Left hindlimb (tissue), 1 donor: ENCODE results near the gene DAG1.
"Not testable (repeated sequence)": the region's sequence is repeated elsewhere in the genome, so short reads cannot be mapped to it uniquely, and the experiment has no call there.

Experiments
- DNase-seq: peaks from one replicate; pipeline ENCODE4 v3.0.0-alpha.2; 2018

The DAG1 gene

DNA sequence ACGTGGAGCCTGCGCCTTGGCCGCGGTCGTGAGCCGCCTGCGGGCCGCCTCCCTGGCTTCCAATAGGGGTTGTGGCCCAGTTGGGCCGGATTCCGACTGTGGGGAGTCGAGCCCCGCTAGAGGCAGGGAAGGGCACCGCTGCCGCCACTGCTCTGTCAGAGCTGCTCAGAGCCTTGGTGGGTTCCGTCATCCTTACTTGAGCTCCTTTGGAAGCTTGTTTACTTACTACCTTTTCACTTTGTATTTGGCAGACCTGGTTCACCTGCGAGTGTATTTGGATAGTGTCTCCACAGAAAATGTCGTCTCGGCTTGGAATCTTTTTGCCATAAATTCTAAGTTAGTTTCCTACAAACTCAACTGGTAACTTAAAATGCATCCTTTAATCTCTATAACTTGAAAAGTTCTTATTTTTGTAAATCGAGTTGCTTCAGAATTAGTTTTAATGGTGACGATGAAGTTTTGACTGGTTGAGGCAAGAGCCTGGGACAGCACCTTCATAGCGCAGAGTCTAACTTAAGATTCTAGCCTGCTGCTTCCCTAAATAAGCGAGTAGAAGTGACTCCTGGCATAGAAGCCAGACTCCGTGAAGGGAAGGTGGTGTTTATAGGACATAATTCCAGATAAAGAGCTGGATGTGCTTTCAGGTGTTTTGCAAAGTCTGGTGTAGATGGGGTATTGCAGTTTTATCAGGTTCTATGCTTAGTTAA, 800 bp downstream of the DAG1 start:
- DNase-seq: no peak

DNA sequence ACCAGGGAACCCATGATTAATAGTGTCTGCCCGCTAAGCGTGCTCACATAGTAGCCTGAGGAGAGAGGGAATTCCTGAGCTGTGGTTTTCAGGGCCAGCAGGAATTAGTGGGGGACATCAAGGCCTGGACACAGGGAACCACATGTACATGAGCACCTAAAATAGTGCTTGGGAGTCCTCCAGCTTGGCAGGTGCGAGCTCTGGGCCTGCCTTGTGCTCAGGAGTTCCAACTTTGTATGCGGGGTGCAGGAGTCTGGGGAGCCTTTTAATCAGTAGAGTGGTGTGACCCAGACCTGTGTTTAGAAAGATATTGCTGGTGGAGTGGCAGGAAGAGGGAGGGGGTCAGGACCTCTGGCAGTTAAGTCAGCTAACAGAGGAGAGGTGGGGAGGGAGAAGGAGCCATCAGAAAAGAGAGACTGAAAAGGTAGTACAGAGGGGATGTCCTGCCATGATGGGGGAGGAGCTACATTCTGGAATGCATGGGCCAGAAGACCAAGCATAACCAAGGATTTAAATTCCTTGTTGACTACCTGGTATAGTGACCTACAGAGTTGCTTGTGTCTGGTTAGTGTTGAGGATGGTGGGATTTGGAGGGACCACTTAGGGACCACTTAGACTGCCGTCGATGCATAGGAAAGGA, 1.9 kb downstream of the DAG1 start:
- no peak for DNase-seq

DNA sequence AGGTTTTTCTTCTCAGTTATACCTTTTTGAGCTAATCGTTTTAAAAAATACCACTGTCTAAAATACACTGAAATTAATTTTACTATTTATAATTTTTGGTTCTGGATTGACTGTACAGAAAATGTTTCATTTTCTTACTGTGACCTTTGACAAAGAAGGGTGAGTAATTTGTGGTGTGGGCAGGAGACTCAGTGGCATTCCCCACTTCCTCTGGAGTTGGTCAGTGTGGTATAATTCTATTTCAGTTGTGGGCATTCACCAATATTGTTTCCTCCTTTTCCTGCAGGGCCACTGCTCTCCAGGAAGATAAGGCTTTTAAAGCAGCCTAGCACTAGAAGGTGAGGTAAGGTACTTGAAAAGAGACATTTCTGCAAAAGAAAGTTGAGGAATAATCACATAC, 6.5 kb downstream of the DAG1 start:
- DNase-seq: no peak

DNA sequence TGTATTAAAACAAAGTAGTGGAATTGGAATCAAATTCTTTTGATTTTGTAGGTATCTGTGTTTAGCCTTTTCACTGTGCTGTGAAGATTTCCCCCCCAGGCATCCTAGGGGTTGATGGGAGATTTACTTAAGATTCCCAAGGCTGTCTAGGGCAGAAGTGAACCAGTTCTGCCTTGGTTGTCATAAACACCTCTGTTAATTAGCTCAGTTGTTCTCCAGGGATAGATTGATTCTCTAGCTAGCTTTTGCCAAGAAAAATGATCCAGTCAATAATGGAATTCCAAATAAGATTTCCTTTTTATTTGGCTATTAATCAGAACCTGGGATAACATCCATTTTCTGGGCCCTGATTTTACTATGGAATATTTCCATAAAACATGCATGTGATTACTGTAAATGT, 12.7 kb downstream of the DAG1 start:
- DNase-seq: no peak

DNA sequence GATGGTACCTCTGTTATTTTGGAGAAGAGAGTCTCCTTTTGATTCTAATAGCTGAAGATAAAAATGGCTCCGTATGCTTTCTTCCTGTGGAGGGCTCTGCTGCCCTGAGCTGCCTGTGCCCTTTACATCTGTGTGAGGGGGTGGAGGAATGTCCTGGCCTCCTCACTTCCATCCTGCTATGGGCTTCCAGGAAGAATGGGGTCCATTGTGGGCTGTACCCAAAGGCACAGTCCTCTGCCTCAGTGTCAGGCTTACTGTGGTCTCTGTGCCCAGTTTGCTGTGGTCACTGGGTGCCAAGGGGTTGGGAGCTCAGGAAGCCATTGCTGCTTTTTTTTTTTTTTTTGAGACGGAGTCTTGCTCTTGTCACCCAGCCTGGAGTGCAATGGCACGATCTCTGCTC, 14.4 kb downstream of the DAG1 start:
- DNase-seq: no peak

DNA sequence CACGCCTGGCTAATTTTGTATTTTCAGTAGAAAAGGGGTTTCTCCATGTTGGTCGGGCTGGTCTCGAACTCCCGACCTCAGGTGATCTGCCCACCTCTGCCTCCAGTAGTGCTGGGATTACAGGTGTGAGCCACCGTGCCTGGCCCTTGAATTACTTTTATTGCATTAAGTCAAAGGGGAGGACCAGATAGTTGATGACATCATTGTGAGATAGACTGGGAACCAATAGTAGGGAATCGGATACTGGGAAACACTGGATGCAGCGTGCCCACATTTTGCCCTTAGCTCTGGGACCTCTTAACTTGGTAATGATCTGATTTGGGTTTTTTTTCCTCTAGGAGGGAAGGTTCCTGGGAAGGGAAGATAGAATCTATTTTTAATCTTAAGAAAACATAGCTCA, 19.2 kb downstream of the DAG1 start:
- DNase-seq: no peak

DNA sequence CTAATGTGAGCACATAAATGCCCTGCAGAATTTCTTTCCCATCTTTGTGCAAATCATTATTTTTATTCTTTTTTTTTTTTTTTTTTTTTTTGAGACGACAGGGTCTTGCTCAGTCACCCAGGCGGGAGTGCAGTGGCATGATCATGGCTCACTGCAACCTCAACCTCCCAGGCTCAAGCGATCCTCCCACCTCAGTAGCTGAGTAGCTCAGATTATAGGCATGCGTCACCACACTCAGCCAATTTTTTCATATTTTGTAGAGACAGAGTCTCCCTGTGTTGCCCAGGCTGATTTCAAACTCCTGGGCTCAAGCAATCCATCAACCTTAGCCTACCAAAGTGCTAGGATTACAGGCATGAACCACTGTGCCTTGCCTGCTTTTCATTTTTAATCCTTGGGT, 22.9 kb downstream of the DAG1 start:
- DNase-seq: no peak

DNA sequence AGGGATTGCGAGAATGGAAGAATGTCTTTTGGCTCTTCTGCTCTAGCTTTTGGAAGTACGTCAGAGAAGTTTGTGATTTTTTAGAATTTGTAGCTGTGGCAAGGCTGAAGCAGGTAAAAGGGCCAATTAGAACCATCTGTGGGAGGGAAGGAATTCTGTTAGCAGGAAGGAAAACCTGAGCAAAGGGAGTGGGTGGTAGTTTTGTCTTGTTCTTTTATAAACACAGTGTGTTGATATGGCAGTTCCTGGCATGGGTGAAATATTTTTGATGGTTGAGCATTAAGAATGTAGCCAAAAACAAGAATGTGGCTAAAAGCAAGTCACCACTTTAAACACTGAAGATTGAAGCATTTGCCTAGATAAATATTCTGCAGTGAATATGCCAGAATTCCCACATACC, 23.8 kb downstream of the DAG1 start:
- no peak for DNase-seq

DNA sequence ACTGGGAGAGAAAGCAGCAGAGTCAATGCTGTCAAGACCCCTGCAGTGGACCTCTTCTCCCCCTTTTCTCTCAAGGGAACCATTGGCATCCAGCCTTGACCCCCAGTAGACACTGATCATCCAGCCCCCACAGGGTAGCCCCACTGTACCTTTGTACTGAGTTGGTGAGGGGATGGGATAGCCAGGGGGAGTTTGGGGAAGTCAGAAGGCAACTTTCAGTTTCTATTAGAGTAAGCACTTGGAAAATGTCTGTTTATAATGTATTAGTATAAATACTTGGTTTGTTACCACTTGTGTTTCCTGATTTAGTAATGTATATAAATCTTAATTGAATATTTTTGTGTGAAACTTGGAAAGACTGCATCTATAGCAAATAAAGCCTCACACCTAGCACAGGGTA, 25.0 kb downstream of the DAG1 start:
- DNase-seq: no peak

DNA sequence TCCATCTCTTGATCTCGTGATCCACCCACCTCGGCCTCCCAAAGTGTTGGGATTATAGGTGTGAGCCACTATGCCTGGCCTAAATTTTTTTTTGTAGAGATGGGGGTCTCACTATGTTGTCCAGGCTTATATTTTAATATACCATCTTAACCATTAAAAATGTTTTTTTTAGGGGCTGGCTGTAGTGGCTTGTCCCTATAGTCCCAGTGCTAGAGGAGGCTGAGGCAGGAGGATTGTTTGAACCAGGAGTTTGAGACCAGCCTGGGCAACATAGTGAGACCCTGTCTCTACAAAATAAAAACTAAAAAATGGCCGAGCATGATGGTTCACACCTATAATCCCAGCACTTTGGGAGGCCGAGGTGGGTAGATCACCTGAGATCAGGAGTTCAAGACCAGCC, 26.8 kb downstream of the DAG1 start:
- DNase-seq: not testable (repeated sequence)

DNA sequence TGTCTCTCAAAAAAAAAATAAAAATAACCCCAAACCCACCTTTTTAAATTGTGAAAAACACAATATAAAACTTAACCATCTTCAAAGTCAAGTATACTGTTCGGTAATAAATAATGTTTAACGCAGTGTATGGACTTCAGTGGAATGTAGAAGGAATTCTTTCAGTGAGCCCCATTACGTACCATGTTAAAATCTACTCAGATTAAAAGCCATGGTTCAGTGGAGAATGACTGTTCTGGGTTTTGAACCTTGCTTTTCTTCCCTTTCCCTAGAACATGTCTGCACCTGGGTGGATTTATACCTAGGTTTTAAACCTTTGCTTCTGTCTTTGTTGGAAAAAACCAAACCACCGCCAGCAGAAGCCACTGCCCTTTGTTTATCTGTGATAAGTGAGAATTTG, 27.5 kb downstream of the DAG1 start:
- no peak for DNase-seq

DNA sequence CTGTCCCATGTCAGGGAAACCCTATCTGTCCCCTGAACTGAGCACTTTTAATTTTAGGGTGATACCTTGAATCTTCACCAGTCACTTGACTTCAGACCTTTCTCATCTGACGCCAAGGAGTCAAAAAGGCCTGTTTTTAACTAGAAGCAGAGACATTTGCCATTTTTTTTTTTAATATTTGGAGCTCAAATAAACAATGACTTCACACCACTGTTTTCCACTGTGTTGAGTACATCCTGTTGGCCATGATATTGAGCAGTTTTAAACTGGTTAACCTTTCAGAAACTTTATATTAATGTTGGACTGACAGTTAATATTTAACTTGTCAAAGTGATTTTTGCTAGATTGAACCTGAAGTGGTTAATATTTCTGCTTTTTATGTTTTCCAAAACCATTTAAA, 28.2 kb downstream of the DAG1 start:
- no peak for DNase-seq

DNA sequence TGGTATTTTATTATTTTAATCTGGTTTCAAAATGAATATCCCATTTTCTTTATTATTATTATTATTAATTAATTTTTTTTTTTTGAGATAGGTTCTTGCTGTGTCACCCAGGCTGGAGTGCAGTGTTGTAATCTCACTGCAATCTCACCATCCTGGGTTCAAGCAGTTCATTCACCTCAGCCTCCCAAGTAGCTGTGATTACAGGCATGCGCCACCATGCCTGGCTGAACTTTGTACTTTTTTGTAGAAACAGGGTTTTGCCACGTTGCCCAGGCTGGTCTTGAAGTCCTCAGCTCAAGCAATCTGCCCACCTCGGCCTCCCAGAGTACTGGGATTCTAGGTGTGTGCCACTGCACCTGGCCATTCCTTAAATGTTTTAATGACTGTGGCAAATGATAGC, 28.6 kb downstream of the DAG1 start:
- no peak for DNase-seq

DNA sequence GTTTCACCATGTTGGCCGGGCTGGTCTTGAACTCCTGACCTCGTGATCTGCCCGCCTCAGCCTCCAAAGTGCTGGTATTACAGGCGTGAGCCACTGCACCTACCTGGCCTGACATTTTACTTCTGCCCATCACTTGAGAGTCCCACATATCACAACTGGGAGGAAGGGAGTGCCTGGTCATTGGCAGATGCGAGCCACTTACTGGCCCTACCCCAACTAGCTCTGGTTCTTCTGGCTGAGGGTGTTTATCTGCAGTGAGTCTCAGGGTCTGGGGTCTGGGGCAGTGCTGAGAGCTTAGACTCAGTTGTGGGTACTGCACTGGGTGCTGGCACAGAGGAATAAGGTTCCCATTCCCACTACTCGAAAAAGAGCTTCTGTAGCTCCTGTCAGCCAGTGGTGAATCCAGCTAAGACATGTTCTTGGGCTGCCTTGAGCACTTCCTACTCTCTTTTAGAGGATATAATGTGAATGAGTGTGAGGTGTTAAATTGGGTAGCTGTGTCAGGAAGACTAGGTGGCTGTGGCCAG, 30.2 kb downstream of the DAG1 start:
- DNase-seq: no peak

DNA sequence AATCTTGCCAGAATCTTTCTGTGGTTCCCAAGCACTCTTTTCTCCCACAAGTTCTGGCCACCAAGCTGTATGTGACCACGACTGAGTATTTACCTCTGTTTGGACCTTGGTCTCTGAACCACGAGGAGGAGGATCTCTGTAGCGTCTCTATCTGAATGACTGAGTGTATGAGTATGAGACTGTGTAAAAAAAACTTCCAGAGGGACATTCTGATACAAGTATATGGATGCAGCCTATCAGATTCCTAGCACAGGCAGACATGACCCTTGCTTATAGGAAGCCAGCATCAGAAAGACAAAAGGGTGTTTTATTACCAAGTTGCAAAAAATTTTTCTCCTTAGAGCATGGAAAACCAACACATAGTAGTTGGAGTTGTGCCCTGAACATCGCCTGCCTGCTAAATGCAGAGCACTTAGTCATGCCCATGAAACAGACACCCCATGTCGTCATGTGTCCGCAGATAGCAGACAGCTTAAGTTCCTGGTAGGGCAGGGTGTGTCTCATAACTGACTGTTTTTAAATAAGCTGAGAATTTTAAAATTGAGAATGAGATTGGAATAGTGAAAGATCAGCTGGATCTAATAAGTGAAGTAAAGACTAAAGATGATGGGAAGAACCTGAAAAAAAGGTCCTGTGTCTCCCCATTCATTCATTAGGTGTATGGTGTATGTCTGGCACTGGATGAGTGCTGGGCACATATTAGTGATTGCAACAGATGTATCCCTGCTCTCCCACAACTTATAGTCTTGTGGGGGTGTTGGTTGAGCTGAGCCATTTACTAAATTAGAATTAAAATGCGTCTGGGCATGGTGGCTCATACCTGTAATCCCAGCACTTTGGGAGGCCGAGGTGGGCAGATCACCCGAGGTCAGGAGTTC, 30.9 kb downstream of the DAG1 start:
- DNase-seq: peak; percentile 62

DNA sequence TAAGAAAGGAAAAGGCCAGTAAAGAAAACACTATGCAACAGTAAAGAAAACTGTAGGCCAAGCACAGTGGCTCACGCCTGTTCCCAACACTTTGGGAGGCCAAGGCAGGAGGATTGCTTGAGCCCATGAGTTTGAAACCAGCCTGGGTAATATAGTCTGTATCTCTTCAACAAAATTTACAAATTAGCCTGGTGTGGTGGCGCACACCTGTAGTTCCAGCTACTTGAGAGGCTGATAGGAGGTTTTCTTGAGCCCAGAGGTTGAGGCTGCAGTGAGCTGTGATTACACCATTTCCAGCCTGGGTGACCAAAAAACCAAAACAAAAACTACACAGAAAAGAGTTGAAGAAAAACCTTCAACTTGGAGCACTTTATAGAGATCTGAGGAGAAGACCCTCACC, 31.8 kb downstream of the DAG1 start:
- no peak for DNase-seq

DNA sequence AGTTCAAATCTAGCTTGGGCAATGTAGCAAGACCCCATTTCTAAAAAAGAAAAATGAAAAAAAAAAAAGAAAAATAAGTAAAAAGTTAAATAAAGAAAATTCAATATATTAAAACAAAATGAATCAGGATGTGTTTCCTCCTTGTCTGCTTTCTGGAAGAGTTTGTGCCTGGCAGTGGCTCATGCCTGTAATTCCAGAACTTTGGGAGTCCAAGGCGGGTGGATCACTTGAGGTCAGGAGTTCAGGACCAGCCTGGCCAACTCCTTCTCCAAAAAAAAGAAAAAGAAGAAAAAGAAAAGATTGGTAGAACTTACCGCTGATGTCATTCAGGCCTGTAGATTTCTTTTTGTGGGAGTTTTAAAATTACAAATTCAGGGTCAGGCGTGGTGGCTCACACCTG, 36.8 kb downstream of the DAG1 start:
- no peak for DNase-seq

DNA sequence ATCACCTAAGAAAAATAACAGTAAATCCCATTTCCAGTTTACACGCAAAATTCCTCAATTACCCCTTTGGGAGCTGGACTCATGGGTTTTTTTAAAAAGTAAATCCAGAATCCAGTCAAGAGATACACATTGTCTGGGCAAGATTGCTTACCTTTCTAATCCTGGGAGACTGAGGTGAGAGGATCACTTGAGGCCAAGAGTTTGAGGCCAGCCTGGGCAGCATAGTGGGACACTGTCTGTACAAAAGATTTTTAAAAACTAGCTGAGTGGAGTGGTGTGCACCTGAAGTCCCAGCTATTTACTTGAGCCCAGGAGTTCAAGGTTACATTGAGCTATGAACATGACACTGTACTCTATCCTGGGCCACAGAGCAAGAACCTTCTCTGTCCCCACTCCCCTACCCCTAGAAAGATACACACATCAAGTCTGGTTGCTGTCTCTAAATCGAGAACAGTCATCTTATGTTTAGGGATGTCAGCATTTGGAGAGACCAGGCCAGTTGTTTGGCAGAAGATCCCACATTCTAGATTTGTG, 39.0 kb downstream of the DAG1 start:
- no peak for DNase-seq

DNA sequence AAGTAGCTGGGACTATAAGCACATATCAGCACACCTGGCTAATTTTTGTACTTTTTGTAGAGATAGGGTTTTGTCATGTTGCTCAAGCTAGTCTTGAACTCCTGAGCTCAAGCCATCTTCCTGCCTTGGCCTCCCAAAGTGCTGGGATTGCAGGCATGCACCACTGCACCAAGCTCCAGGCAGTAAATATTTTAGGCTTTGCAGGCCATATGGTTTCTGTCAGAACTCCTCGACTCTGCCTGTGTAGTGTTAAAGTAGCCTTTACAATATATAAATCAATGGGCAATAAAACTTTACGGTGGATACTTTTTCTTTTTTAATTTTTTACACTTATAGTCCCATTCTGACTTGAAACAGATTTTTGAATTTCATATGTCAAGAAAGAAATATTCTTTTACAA, 41.6 kb downstream of the DAG1 start:
- DNase-seq: no peak

DNA sequence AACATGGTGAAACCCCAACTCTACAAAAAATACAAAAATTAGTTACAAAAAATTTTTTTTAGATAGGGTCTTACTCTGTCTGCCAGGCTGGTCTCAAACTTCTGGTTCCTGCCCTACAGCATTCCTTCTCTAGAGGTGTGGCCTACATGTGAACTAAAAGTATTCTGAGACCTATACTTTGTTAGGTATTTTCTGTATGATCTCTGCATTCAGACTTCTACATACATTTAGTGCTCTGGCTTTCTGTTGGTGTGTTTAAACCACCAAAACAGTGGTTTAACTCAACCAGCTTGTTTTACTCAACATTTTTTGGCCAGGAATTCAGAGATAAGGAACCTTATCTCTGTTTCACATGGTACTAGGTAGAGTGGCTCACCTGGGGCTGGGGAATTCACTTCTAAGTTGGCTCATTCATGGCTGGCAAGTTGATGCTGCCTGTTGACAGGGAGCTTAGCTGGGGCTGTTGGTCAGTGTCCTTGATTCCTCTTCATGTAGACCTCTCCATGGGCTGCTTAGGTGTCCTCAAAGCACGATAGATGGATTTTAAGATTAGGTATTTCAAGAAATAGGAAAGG, 42.8 kb downstream of the DAG1 start:
- DNase-seq: no peak

DNA sequence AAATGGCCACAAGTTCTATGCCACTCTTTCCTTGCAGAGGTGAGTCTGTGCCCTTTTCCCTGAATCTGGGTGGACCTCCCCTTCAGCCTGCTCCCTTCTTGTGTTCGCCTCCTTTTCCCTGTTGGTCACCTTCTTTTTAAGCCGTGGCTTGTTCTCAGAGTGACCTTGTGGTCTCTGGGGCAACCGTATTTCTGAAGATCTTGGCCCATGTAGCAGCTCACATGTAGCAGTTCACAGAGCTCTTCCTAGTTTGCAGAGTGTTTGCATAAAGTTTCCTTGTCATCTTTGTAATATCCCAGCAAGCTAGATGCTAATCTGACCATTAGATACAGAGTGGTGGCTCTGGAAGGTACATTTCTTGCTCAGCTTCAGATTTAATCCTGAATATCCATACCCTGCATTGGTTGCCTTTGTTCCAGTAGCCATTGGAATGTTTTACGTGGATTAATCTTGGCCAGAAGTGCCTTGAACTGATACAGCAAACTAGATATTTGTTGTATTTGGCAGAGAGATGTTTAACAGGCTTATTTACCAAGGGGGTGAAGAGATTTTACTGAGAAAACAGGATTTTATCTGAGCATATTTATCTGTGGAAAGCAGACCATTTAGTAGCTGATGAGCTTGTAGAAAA, 43.5 kb downstream of the DAG1 start:
- no peak for DNase-seq

DNA sequence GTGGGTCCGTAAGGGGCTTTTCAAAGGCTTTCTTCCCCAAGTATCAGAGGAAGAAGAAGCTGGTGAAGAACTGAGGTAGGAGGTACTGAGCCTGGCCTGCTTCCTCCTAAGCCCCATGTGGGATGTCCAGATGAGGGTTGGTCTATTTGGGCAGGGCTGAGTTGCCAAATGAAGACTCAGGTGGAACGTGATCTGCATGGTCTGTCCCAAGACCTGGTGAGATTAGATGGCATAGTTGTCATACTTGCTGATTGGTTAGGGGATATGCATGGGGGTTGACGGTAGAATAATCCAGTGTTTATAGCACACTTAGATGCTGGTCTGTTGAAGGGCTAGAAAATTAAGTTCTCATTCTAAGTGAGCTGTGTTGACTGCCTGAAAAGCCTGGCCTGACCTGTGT, 47.9 kb downstream of the DAG1 start:
- DNase-seq: no peak

DNA sequence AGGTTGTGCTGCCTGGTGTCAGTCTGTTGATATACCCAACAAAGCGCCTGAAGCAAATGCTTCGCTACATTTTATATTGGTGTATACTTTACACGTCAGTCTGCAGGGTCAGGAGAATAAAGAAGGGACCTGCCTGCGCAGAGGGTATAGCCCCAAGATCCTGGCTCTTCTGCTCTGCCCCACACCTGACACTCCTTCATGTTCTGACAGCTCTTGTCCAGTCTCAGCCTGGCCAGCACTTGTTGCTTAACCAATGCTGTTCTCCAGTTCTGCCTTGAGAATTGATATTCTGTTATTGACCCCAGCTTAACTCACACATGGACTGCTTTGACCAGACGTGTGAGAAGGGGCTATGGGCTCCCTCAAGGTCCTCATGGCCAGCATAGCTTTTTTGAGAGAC, 48.4 kb downstream of the DAG1 start:
- no peak for DNase-seq
